RWPE2 (cell line): Measurements from ENCODE around the gene PRTG.
"Not testable (repeated sequence)": the region's sequence is repeated elsewhere in the genome, so short reads cannot be mapped to it uniquely, and the experiment has no call there.

Experiments
- ATAC-seq: fragments of 200-7000 bp; cut with Tn5 transposase; 3 replicates; pipeline ENCODE4 v1.9.1; 2021; ENCODE audit warnings: low read depth
- DNase-seq: peaks from one replicate; pipeline ENCODE4 v3.0.0-alpha.2; 2020; ENCODE audit warnings: low spot score
- H3K27ac ChIP-seq: fragments of 450-650 bp; 2 replicates; pipeline ENCODE4 v1.5.1; 2017; ENCODE audit warnings: mild to moderate bottlenecking; ENCODE audit not compliant: poor library complexity, severe bottlenecking
- H3K27me3 ChIP-seq: fragments of 250-450 bp; sonication (Bioruptor Pico); 2 replicates; pipeline ENCODE4 v1.5.1; 2021; ENCODE audit warnings: mild to moderate bottlenecking, moderate library complexity; ENCODE audit not compliant: insufficient read depth, poor library complexity, severe bottlenecking
- H3K36me3 ChIP-seq: fragments of 250-450 bp; sonication (Bioruptor Pico); 2 replicates; pipeline ENCODE4 v1.5.1; 2020; ENCODE audit warnings: low read depth, mild to moderate bottlenecking, moderate library complexity
- H3K4me1 ChIP-seq: fragments of 250-450 bp; sonication (Bioruptor Pico); 2 replicates; pipeline ENCODE4 v1.5.1; 2021; ENCODE audit warnings: mild to moderate bottlenecking, moderate library complexity; ENCODE audit not compliant: insufficient read depth, poor library complexity, severe bottlenecking
- H3K4me3 ChIP-seq: fragments of 250-450 bp; sonication (Bioruptor Pico); 2 replicates; pipeline ENCODE4 v1.5.1; 2021; ENCODE audit warnings: mild to moderate bottlenecking, moderate library complexity; ENCODE audit not compliant: severe bottlenecking
- H3K9me3 ChIP-seq: fragments of 250-450 bp; sonication (Bioruptor Pico); 2 replicates; pipeline ENCODE4 v1.5.1; 2021; ENCODE audit warnings: mild to moderate bottlenecking, moderate library complexity; ENCODE audit not compliant: severe bottlenecking
- TF ChIP-seq, protein P1 (sequence below): fragments of 450-650 bp; IDR thresholded peaks from one replicate; pipeline ENCODE4 v1.5.1; 2017; ENCODE audit warnings: mild to moderate bottlenecking, moderate library complexity; ENCODE audit not compliant: poor library complexity, severe bottlenecking

The PRTG gene

DNA sequence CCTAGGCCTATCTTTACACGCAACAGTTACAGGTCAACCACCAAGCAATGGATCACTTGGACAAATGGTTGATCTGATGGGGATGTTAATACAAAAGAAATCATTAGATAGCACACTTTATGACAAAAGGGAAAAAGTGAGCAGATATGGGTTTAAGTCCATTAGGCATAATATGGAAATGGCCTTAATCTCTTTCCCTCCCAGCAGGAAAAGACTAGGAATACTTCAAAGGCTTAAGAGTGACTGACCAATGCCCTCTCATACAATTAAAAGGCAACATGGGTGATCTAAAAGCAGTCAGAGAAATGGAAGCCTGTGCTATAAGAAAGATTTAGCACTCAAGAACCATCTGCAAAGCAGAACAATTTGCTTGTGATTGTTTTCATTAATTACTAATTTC, 3.3 kb downstream of the PRTG start:
- Histone ChIP-seq H3K27me3 (peaks cover 35% of the 10 kb centered on the region), H3K9me3 (no peaks in the 10 kb centered on the region), H3K4me1 (no peaks in the 10 kb centered on the region), H3K27ac (no peak overlapping the region), H3K4me3 (no peak overlapping the region), H3K36me3 (no peaks in the 10 kb centered on the region)
- no peak for DNase-seq
- TF ChIP-seq, protein P1, sequence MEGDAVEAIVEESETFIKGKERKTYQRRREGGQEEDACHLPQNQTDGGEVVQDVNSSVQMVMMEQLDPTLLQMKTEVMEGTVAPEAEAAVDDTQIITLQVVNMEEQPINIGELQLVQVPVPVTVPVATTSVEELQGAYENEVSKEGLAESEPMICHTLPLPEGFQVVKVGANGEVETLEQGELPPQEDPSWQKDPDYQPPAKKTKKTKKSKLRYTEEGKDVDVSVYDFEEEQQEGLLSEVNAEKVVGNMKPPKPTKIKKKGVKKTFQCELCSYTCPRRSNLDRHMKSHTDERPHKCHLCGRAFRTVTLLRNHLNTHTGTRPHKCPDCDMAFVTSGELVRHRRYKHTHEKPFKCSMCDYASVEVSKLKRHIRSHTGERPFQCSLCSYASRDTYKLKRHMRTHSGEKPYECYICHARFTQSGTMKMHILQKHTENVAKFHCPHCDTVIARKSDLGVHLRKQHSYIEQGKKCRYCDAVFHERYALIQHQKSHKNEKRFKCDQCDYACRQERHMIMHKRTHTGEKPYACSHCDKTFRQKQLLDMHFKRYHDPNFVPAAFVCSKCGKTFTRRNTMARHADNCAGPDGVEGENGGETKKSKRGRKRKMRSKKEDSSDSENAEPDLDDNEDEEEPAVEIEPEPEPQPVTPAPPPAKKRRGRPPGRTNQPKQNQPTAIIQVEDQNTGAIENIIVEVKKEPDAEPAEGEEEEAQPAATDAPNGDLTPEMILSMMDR: no peak
- ATAC-seq: no peak

DNA sequence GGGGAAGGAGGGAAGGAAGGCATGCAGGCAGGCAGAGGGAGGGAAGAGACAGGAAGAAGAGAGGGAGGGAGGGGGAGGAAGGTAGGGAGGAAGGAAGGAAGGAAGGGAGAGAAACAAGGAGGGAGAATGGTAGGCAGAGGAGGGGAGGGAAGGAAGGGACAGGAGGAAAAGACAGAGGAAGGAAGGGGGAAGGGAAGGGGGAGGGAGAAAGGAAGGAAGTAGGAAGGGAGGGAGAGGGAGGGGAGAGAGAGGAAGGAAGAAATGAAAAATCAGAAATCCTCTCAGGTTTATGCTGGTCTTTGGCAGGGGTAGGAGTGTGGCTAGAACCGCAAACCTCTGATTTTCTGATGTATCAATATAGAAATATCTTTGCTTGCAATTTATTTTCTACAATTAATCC, 4.2 kb downstream of the PRTG start:
- DNase-seq (no peak), ATAC-seq (no peak)
- TF ChIP-seq, protein P1: no peak
- Histone ChIP-seq H3K4me1 (no peaks in the 10 kb centered on the region), H3K27me3 (peaks cover 28% of the 10 kb centered on the region), H3K4me3 (no peak overlapping the region), H3K36me3 (no peaks in the 10 kb centered on the region), H3K27ac (no peak overlapping the region), H3K9me3 (no peaks in the 10 kb centered on the region)

DNA sequence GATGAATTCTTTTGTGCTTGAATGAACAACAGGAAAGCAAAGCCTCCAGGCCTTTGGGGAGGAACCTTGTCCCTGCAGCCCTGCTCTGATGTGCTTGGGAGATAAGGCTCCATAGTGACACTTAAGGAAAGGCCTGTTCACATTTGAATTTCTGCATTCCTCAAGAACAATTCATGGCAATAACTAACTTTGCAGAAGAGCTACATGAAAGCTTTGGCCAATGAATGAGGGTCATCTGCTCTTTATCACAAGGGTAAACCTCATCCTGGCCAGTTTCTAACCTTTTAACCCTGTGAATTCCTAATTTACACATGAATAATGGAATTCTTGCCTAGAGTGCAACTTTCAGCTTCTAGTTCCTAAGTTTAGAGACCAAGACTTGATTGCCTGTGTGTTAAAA, 5.6 kb downstream of the PRTG start:
- H3K4me1 ChIP-seq: no peaks in the 10 kb centered on the region
- no peak overlapping the region for H3K27ac ChIP-seq
- DNase-seq (no peak), ATAC-seq (no peak)
- no peaks in the 10 kb centered on the region for H3K36me3 ChIP-seq
- H3K27me3 ChIP-seq: peaks cover 22% of the 10 kb centered on the region
- H3K9me3 ChIP-seq: no peaks in the 10 kb centered on the region
- H3K4me3 ChIP-seq: no peak overlapping the region
- TF ChIP-seq, protein P1: no peak

DNA sequence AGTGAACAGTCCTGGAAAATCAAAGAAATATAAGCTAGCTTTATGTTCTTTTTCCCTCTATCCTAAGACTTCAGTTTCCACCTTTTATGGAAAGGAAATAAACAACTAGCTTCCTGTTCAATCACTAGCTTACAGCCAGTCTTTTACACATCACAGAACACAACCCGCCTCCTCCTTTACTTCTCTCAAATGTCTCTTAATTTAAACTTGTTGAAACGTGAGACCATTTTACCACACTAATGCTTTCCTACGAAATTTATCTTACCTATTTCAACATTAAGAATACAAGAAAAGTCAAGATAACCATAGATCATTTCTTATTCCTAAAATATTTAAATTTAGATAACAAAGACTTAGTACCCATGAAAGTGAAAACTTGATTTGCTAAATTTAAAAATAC, 6.2 kb downstream of the PRTG start:
- H3K4me1 ChIP-seq: no peaks in the 10 kb centered on the region
- ATAC-seq (no peak), DNase-seq (no peak)
- no peaks in the 10 kb centered on the region for H3K36me3 ChIP-seq
- TF ChIP-seq, protein P1: no peak
- no peaks in the 10 kb centered on the region for H3K9me3 ChIP-seq
- peaks cover 18% of the 10 kb centered on the region for H3K27me3 ChIP-seq
- H3K4me3 ChIP-seq: no peak overlapping the region
- no peak overlapping the region for H3K27ac ChIP-seq

DNA sequence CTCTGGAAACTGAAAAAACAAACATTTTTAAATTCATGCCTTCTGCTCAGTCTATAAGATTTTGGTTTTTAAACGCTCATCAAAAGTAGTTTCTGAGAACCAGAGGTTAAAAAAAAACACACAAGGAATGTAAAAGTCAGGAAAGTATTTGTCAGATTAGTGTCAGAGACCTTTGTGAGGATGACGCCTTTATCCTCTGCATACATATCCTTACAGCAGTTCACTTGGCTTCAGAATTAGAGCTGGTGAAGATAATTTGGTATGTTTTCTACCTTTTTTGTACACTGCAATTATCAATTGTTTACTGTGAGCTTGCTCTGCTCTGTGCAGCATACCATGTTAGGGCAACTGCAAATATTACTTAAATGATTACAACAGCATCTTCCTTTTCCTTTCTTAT, 8.3 kb downstream of the PRTG start:
- H3K4me3 ChIP-seq: no peak overlapping the region
- H3K27me3 ChIP-seq: no peaks in the 10 kb centered on the region
- DNase-seq (no peak), ATAC-seq (no peak)
- TF ChIP-seq, protein P1: no peak
- no peaks in the 10 kb centered on the region for H3K36me3 ChIP-seq
- H3K27ac ChIP-seq: no peak overlapping the region
- no peaks in the 10 kb centered on the region for H3K9me3 ChIP-seq
- no peaks in the 10 kb centered on the region for H3K4me1 ChIP-seq

DNA sequence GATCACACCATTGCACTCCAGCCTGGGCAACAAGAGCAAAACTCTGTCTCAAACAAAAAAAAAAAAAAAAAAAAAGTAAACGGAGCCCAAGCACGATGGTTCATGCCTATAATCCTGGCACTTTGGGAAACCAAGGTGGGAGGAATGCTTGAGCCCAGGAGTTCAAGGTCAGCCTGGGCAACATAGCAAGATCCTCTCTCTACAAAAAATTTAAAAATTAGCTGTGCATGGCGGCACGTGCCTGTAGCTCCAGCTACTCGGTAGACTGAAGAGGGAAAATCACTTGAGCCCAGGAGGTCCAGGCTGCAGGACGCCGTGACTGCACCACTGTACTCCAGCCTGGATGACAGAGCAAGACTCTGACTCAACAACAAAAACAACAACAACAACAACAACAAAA, 9.5 kb downstream of the PRTG start:
- not testable (repeated sequence) for ATAC-seq, DNase-seq, H3K27me3 ChIP-seq, H3K36me3 ChIP-seq, H3K9me3 ChIP-seq, H3K4me3 ChIP-seq, H3K27ac ChIP-seq, H3K4me1 ChIP-seq
